GM23338 (cell line): ENCODE measurements around the gene PPP2R3B. TPM values are rescaled to one million over a fixed set of nuclear protein-coding genes. Genes with fewer than 3 reads are reported as not detected.
A peak's percentile ranks its signal among the peaks of the same experiment; 100 is the strongest.

Source experiments
- ATAC-seq: fragments of 200-7000 bp; cut with Tn5 transposase; 3 replicates; pipeline ENCODE4 v1.9.1; 2020
- DNase-seq: peaks from one replicate; pipeline ENCODE4 v3.0.0-alpha.2; 2015; ENCODE audit warnings: low spot score
- H2AFZ ChIP-seq: fragments of 200-600 bp; sonication (generic); 2 replicates; pipeline ENCODE4 v1.8.0; 2016; ENCODE audit warnings: antibody characterized with exemption, mild to moderate bottlenecking, moderate library complexity
- H3F3A ChIP-seq: fragments of 200-600 bp; sonication (generic); replicated peaks from 2 replicates; pipeline ENCODE4 v1.8.0; 2017; ENCODE audit warnings: antibody characterized with exemption, mixed run types, low read depth
- H3K27ac ChIP-seq: fragments of 200-600 bp; sonication (generic); 2 replicates; pipeline ENCODE4 v1.6.1; 2016; ENCODE audit warnings: low read depth
- H3K27me3 ChIP-seq: fragments of 200-600 bp; sonication (generic); 2 replicates; pipeline ENCODE4 v1.8.0; 2016; ENCODE audit warnings: mild to moderate bottlenecking, mixed run types, moderate library complexity; ENCODE audit not compliant: insufficient read depth
- H3K36me3 ChIP-seq: fragments of 200-600 bp; sonication (generic); 2 replicates; pipeline ENCODE4 v1.8.0; 2016; ENCODE audit warnings: mild to moderate bottlenecking; ENCODE audit not compliant: insufficient read depth
- H3K4me1 ChIP-seq: fragments of 200-600 bp; sonication (generic); 2 replicates; pipeline ENCODE4 v1.8.0; 2016; ENCODE audit warnings: mild to moderate bottlenecking, moderate library complexity; ENCODE audit not compliant: insufficient read depth
- H3K4me2 ChIP-seq: fragments of 200-600 bp; sonication (generic); 2 replicates; pipeline ENCODE4 v1.7.1; 2017; ENCODE audit warnings: mixed run types
- H3K4me3 ChIP-seq: fragments of 200-600 bp; sonication (generic); 2 replicates; pipeline ENCODE4 v1.6.1; 2016; ENCODE audit warnings: mixed run types
- H3K79me2 ChIP-seq: fragments of 200-600 bp; sonication (generic); replicated peaks from 2 replicates; pipeline ENCODE4 v1.8.0; 2017; ENCODE audit warnings: mild to moderate bottlenecking; ENCODE audit not compliant: insufficient read depth
- H3K9me2 ChIP-seq: fragments of 200-600 bp; sonication (generic); 2 replicates; pipeline ENCODE4 v1.8.0; 2017; ENCODE audit not compliant: insufficient read depth
- H4K20me1 ChIP-seq: fragments of 200-600 bp; sonication (generic); replicated peaks from 2 replicates; pipeline ENCODE4 v1.8.0; 2017; ENCODE audit warnings: mild to moderate bottlenecking; ENCODE audit not compliant: insufficient read depth
- H3K27ac Mint-ChIP-seq: 2 replicates; pipeline ENCODE4 v1.8.0; 2020; ENCODE audit warnings: inconsistent platforms, mild to moderate bottlenecking, moderate library complexity, mixed read lengths
- H3K27me3 Mint-ChIP-seq: 3 replicates; pipeline ENCODE4 v1.8.0; 2022; ENCODE audit warnings: low read depth, mild to moderate bottlenecking, moderate library complexity, mixed read lengths, inconsistent platforms; ENCODE audit not compliant: insufficient read depth, poor library complexity
- H3K36me3 Mint-ChIP-seq: 3 replicates; pipeline ENCODE4 v1.8.0; 2021; ENCODE audit warnings: low read depth, mild to moderate bottlenecking, inconsistent platforms, moderate library complexity, mixed read lengths
- H3K4me1 Mint-ChIP-seq: 3 replicates; pipeline ENCODE4 v1.8.0; 2020; ENCODE audit warnings: mild to moderate bottlenecking, inconsistent platforms, mixed read lengths
- H3K4me3 Mint-ChIP-seq: 3 replicates; pipeline ENCODE4 v1.8.0; 2021; ENCODE audit warnings: moderate library complexity, mild to moderate bottlenecking, inconsistent platforms, mixed read lengths
- H3K9me3 Mint-ChIP-seq: 3 replicates; pipeline ENCODE4 v1.8.0; 2020; ENCODE audit warnings: moderate library complexity, mild to moderate bottlenecking, inconsistent platforms, mixed read lengths
- POLR2AphosphoS5 ChIP-seq: IDR thresholded peaks from 2 replicates; pipeline ENCODE4 v1.6.1; 2016; ENCODE audit warnings: antibody characterized with exemption, low read depth
- polyA plus RNA-seq: library from polyadenylated mRNA; unstranded; fragments of >200 nt; fragmentation: Nextera tagmentation; extraction: Ambion mirVana; gene quantifications from 2 replicates; pipeline ENCODE4 v1.2.1, GENCODE V29; 2016
- small RNA-seq: library from RNA; depleted of rRNA; stranded (forward); fragments of <200 nt; gene quantifications from one replicate; pipeline ENCODE3, GENCODE V24; 2014; ENCODE audit warnings: low replicate concordance
- total RNA-seq: library from RNA; depleted of rRNA; stranded (reverse); fragments of >200 nt; shearing (Covaris generic); gene quantifications from 2 replicates; pipeline ENCODE4 v1.2.3, GENCODE V29; 2014; rRNA removed
- TF ChIP-seq, protein P1 (sequence below): IDR thresholded peaks from 2 replicates; pipeline ENCODE4 v1.6.1; 2016; ENCODE audit warnings: antibody characterized with exemption

Gene PPP2R3B
- total and polyA plus RNA-seq, 2 experiments from 2014 or later = 50.1 to 104 TPM

- peaks cover 56% of the 10 kb centered on the region for H3K36me3 ChIP-seq
- 0 out of 3 replicates have a peak overlapping the region, but pooled peaks have one; percentile 16 for H3K4me3 Mint-ChIP-seq
- H3K27ac ChIP-seq = peak overlapping the region; percentile 66; the same call in 1 of the 2 replicates
Observed at GRCh38 chrX:285076-285677, 101.5 kb downstream of the PPP2R3B start.

More at GRCh38 chrX:285076-285677, 101.5 kb downstream of the PPP2R3B start:
- H3K4me2 ChIP-seq = no peak overlapping the region
- Mint-ChIP-seq H3K27me3 (peaks cover 12% of the 10 kb centered on the region), H3K27ac (no peak overlapping the region), H3K36me3 (peaks cover 75% of the 10 kb centered on the region), H3K4me1 (peaks cover 21% of the 10 kb centered on the region), H3K9me3 (peaks cover 11% of the 10 kb centered on the region; the same call in 2 of the 3 replicates)
- no peaks in the 10 kb centered on the region for H3K27me3 ChIP-seq
- no peaks in the 10 kb centered on the region; the same call in 1 of the 2 replicates for H3K4me1 ChIP-seq
- H3F3A ChIP-seq = peaks cover 41% of the 10 kb centered on the region
- ATAC-seq (no peak), DNase-seq (no peak)
- H3K9me2 ChIP-seq = no peaks in the 10 kb centered on the region
- H4K20me1 ChIP-seq = peaks cover 30% of the 10 kb centered on the region
- peak; percentile 51; the same call in 1 of the 2 replicates for TF ChIP-seq POLR2AphosphoS5
- TF ChIP-seq, protein P1, sequence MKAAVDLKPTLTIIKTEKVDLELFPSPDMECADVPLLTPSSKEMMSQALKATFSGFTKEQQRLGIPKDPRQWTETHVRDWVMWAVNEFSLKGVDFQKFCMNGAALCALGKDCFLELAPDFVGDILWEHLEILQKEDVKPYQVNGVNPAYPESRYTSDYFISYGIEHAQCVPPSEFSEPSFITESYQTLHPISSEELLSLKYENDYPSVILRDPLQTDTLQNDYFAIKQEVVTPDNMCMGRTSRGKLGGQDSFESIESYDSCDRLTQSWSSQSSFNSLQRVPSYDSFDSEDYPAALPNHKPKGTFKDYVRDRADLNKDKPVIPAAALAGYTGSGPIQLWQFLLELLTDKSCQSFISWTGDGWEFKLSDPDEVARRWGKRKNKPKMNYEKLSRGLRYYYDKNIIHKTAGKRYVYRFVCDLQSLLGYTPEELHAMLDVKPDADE = no peak
- no peak overlapping the region for H2AFZ ChIP-seq
- H3K4me3 ChIP-seq = no peak overlapping the region
- peaks cover 70% of the 10 kb centered on the region for H3K79me2 ChIP-seq

Small RNA genes lying within 50 kb of the gene (small RNA-seq; reads per million reads assigned to genes)
- not detected for gene RF00017

Other genes starting within 250 kb of the PPP2R3B start
- gene PLCXD1, start 105.5 kb downstream of the PPP2R3B start, total RNA-seq = 95.9 and 112 TPM in 2 replicates
- gene PLCXD1, start 105.5 kb downstream of the PPP2R3B start, polyA plus RNA-seq = 48.7 and 50.9 TPM in 2 replicates
- gene GTPBP6, start 68.1 kb downstream of the PPP2R3B start, total RNA-seq = 57.4 and 66.8 TPM in 2 replicates
- 41.4 and 43.6 TPM in 2 replicates for gene GTPBP6, start 68.1 kb downstream of the PPP2R3B start, polyA plus RNA-seq
- gene SHOX, start 243.9 kb upstream of the PPP2R3B start, total RNA-seq = not detected in 2 replicates
- 0.14 TPM in 1 of 2 replicates, not detected in the other for gene SHOX, start 243.9 kb upstream of the PPP2R3B start, polyA plus RNA-seq